GM18907 (cell line): Measurements from ENCODE around the gene JCAD.

Experiments
- ATAC-seq: cut with Tn5 transposase; IDR thresholded peaks from one replicate; pipeline ENCODE4 v1.9.1; 2021; ENCODE audit warnings: mild to moderate bottlenecking, moderate library complexity; ENCODE audit not compliant: unreplicated experiment

JCAD gene

GRCh38 chr10:30047924-30048531, 11.4 kb downstream of the JCAD start:
- ATAC-seq, result no peak

- no peak for ATAC-seq
Measured at GRCh38 chr10:30047430-30047829, 12.0 kb downstream of the JCAD start.

- ATAC-seq, result no peak
Measured at GRCh38 chr10:30046476-30046875, 12.9 kb downstream of the JCAD start.

- ATAC-seq, result no peak
Measured at GRCh38 chr10:30045961-30046360, 13.4 kb downstream of the JCAD start.

- no peak for ATAC-seq
Measured at GRCh38 chr10:30043476-30044270, 15.7 kb downstream of the JCAD start.

- ATAC-seq, result no peak
Measured at GRCh38 chr10:30042820-30043219, 16.6 kb downstream of the JCAD start.

- ATAC-seq, result no peak
Measured at GRCh38 chr10:30041196-30042105, 17.9 kb downstream of the JCAD start.

- no peak for ATAC-seq
Measured at GRCh38 chr10:30040597-30040996, 18.8 kb downstream of the JCAD start.

- ATAC-seq, result no peak
Measured at GRCh38 chr10:30039988-30040387, 19.4 kb downstream of the JCAD start.

GRCh38 chr10:30039567-30039966, 19.8 kb downstream of the JCAD start:
- ATAC-seq, result no peak

GRCh38 chr10:30038781-30039536, 20.4 kb downstream of the JCAD start:
- ATAC-seq, result no peak

- ATAC-seq, result no peak
Measured at GRCh38 chr10:30037620-30038336, 21.6 kb downstream of the JCAD start.

- no peak for ATAC-seq
Measured at GRCh38 chr10:30036811-30037210, 22.6 kb downstream of the JCAD start.

GRCh38 chr10:30036341-30036740, 23.0 kb downstream of the JCAD start:
- no peak for ATAC-seq

- peak; percentile 78 for ATAC-seq
Measured at GRCh38 chr10:30034433-30035137, 24.8 kb downstream of the JCAD start.

- ATAC-seq, result no peak
Measured at GRCh38 chr10:30032125-30032524, 27.3 kb downstream of the JCAD start.

- ATAC-seq, result no peak
Measured at GRCh38 chr10:30029872-30030256, 29.5 kb downstream of the JCAD start.

- ATAC-seq, result no peak
Measured at GRCh38 chr10:30029164-30029871, 30.1 kb downstream of the JCAD start.

- ATAC-seq, result no peak
Measured at GRCh38 chr10:30028738-30029030, 30.7 kb downstream of the JCAD start.
